ENCODE measurements around the gene POLR1B. TPM values are rescaled to one million over a fixed set of nuclear protein-coding genes. Genes with fewer than 3 reads are reported as not detected.
"Not testable (repeated sequence)": the region's sequence is repeated elsewhere in the genome, so short reads cannot be mapped to it uniquely, and the experiment has no call there.

Gene POLR1B
- polyA plus RNA-seq, 1 experiment: 12.4 TPM

DNA sequence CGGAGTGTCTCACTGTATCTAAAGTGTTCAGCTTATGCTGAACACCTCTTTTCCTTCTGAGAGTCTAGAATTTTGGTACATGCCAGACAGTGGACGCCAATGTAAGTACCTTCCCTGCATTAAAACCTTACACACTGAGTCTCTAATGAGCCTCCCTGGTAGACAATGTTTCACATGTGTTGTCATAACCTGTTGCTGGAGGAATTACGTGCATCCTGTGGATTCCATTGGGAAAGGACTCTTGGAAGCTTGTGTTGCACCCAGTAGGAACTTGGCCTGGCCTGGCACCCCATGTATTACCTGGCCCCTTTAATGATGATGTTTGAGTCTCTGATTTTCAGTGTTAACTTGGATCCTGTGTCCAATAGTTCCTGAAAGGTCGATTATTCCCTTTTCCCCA is 62.7 kb downstream of the POLR1B start:
- ChIA-PET POLR2A (no interaction called here), CTCF (interaction anchor here (0.9 to 8.2 kb wide), 2 partner anchors 21 to 123 kb away, joined by 4 to 225 read pairs; partner anchors contain the start of gene CHCHD5)
- H3K9me3 ChIP-seq (ENCODE audit: control insufficient read depth, insufficient read depth, low read length): no peaks in the 10 kb centered on the region
- no peak for DNase-seq (ENCODE audit: low read depth, low spot score)
- no peak overlapping the region for H3K4me3 ChIP-seq (ENCODE audit: low read depth, low read length)
- TF ChIP-seq, protein P1, sequence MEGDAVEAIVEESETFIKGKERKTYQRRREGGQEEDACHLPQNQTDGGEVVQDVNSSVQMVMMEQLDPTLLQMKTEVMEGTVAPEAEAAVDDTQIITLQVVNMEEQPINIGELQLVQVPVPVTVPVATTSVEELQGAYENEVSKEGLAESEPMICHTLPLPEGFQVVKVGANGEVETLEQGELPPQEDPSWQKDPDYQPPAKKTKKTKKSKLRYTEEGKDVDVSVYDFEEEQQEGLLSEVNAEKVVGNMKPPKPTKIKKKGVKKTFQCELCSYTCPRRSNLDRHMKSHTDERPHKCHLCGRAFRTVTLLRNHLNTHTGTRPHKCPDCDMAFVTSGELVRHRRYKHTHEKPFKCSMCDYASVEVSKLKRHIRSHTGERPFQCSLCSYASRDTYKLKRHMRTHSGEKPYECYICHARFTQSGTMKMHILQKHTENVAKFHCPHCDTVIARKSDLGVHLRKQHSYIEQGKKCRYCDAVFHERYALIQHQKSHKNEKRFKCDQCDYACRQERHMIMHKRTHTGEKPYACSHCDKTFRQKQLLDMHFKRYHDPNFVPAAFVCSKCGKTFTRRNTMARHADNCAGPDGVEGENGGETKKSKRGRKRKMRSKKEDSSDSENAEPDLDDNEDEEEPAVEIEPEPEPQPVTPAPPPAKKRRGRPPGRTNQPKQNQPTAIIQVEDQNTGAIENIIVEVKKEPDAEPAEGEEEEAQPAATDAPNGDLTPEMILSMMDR (IDR thresholded peaks at IDR 0.05; ENCODE audit: low read depth, low read length): no peak
- H3K27me3 ChIP-seq (ENCODE audit: control insufficient read depth, insufficient read depth, low read length): no peaks in the 10 kb centered on the region
- H3K27ac ChIP-seq (ENCODE audit: low read depth, low read length): no peak overlapping the region

DNA sequence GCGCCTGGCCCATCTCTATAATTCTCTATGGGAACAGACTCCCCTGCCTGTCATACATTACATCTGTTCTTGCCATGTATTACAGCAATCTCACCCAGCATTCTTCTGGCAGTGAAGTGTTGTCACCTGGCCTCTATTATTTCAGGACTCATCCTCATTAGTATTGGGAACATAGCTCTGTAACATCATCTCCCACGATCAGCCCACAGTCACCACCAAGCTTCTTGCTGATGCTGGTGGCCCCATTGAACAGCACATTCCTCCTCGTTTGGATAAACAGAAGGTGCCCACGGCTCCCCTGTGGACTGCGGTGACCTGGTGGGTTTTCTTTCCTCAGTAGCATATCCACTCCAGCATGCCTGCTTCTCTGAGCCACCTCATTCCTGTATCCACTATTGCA is 63.7 kb downstream of the POLR1B start:
- Histone ChIP-seq H3K27me3 (ENCODE audit: control insufficient read depth, insufficient read depth, low read length) (no peaks in the 10 kb centered on the region), H3K27ac (ENCODE audit: low read depth, low read length) (no peak overlapping the region), H3K4me3 (ENCODE audit: low read depth, low read length) (no peak overlapping the region), H3K9me3 (ENCODE audit: control insufficient read depth, insufficient read depth, low read length) (no peaks in the 10 kb centered on the region)
- ChIA-PET POLR2A (interaction anchor here (1.2 kb wide), 1 partner anchor 53 kb away, joined by 3 read pairs; no protein-coding TSS in a partner anchor), CTCF (interaction anchor here (0.6 to 8.2 kb wide), 3 partner anchors 21 to 122 kb away, joined by 4 to 225 read pairs (median 10); no protein-coding TSS in a partner anchor)
- TF ChIP-seq, protein P1 (IDR thresholded peaks at IDR 0.05; ENCODE audit: low read depth, low read length): no peak
- no peak for DNase-seq (ENCODE audit: low read depth, low spot score)

DNA sequence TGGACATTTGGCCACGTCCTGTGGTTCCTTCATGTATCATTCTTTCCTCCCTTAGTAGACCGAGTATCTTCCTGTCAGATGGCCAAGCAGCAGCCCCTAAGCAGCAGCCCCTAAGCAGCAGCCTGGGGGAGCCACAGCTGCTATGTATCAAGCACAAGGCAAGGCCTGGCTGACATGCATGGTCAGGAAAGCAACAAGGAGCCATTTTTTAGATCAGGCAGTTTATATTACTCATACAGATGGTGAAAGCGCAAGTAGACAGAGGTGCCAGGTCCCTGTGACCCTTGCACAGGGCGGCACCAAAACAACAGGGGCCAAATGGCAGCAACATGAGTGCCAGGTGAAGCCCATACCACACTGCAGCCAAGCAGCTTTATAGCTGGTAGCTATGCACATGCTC is 64.3 kb downstream of the POLR1B start:
- TF ChIP-seq, protein P1 (IDR thresholded peaks at IDR 0.05; ENCODE audit: low read depth, low read length): no peak
- H3K9me3 ChIP-seq (ENCODE audit: control insufficient read depth, insufficient read depth, low read length): no peaks in the 10 kb centered on the region
- H3K4me3 ChIP-seq (ENCODE audit: low read depth, low read length): no peak overlapping the region
- ChIA-PET CTCF (interaction anchor here (0.6 to 8.2 kb wide), 3 partner anchors 20 to 121 kb away, joined by 4 to 225 read pairs (median 10); no protein-coding TSS in a partner anchor), POLR2A (interaction anchor here (1.2 kb wide), 1 partner anchor 53 kb away, joined by 3 read pairs; no protein-coding TSS in a partner anchor)
- DNase-seq (ENCODE audit: low read depth, low spot score): no peak
- no peaks in the 10 kb centered on the region for H3K27me3 ChIP-seq (ENCODE audit: control insufficient read depth, insufficient read depth, low read length)
- H3K27ac ChIP-seq (ENCODE audit: low read depth, low read length): peak overlapping the region; percentile 21

DNA sequence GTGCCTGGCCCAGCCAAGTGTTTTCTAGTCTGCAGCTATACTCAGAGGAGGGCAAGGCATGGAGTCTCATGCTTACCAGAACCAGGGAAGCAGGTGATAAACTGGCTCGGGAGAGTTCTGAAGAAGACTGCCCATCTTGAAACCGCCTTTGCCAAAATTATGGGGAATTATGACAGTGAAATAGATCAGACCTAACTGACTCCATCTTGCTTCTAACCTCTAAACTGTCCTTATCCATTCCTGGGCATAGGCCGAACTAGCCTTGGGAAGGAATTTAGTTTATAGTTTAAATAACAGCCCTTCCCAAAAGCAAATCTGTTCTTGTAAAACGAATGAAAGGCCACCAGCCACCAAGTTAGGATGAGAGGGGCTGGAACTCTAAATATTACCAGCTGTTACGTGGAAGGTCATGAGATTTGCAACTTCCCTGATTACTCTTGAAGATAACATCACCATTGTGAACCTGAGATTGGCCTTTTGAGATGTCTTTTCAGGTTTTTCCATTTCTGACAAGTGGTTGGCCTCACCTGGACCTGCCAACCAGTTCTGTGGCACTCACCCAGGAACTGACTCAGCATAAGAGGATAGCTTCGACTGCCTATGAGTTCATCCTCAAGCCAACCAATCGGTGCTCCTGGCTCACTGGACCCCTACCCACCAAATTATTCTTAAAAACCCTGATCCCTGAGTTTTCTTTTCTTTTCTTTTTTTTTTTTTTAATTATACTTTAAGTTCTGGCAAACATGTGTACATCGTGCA is 65.6 kb downstream of the POLR1B start:
- no peak overlapping the region for H3K27ac ChIP-seq (ENCODE audit: low read depth, low read length)
- no peak for DNase-seq (ENCODE audit: low read depth, low spot score)
- no peaks in the 10 kb centered on the region for H3K9me3 ChIP-seq (ENCODE audit: control insufficient read depth, insufficient read depth, low read length)
- ChIA-PET POLR2A (no interaction called here), CTCF (interaction anchor here (1.2 to 8.2 kb wide), 3 partner anchors 8 to 136 kb away, joined by 6 to 225 read pairs (median 11); no protein-coding TSS in a partner anchor)
- peaks cover 2% of the 10 kb centered on the region for H3K27me3 ChIP-seq (ENCODE audit: control insufficient read depth, insufficient read depth, low read length)
- no peak overlapping the region for H3K4me3 ChIP-seq (ENCODE audit: low read depth, low read length)
- TF ChIP-seq, protein P1 (IDR thresholded peaks at IDR 0.05; ENCODE audit: low read depth, low read length): no peak

DNA sequence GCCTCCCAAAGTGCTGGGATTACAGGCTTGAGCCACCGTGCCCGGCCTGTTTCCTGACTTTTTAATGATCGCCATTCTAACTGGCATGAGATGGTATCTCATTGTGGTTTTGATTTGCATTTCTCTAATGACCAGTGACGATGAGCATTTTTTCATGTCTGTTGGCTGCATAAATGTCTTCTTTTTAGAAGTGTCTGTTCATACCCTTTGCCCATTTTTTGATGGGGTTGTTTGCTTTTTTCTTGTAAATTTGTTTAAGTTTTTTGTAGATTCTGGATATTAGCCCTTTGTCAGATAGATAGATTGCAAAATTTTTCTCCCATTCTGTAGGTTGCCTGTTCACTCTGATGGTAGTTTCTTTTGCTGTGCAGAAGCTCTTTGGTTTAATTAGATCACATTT is 67.1 kb downstream of the POLR1B start:
- H3K27ac ChIP-seq (ENCODE audit: low read depth, low read length); DNase-seq (ENCODE audit: low read depth, low spot score); POLR2A ChIA-PET; H3K9me3 ChIP-seq (ENCODE audit: control insufficient read depth, insufficient read depth, low read length); H3K4me3 ChIP-seq (ENCODE audit: low read depth, low read length); H3K27me3 ChIP-seq (ENCODE audit: control insufficient read depth, insufficient read depth, low read length): not testable (repeated sequence)
- CTCF ChIA-PET: interaction anchor here (2.7 kb wide), 1 partner anchor 9 kb away, joined by 11 read pairs; no protein-coding TSS in a partner anchor

DNA sequence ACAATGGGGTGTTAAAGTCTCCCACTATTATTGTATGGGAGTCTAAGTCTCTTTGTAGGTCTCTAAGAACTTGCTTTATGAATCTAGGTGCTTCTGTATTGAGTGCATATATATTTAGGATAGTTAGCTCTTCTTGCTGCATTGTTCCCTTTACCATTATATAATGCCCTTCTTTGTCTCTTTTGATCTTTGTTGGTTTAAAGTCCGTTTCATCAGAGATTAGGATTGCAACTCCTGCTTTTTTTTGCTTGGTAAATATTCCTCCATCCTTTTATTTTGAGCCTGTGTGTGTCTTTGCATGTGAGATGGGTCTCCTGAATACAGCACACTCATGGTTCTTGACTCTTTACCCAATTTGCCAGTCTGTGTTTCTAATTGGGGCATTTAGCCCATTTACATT is 70.0 kb downstream of the POLR1B start:
- H3K9me3 ChIP-seq (ENCODE audit: control insufficient read depth, insufficient read depth, low read length); DNase-seq (ENCODE audit: low read depth, low spot score); H3K27me3 ChIP-seq (ENCODE audit: control insufficient read depth, insufficient read depth, low read length); H3K4me3 ChIP-seq (ENCODE audit: low read depth, low read length); H3K27ac ChIP-seq (ENCODE audit: low read depth, low read length); POLR2A ChIA-PET: not testable (repeated sequence)
- CTCF ChIA-PET: interaction anchor here (3.7 kb wide), 1 partner anchor 12 kb away, joined by 15 read pairs; no protein-coding TSS in a partner anchor

Measured in AG04450 (cell line).